HepG2 (cell line): ENCODE measurements around the gene ZNF684. TPM values are rescaled to one million over a fixed set of nuclear protein-coding genes. Genes with fewer than 3 reads are reported as not detected.

Experiments
- CBX2 ChIP-seq, 2 experiments: fragments of 200-600 bp in 1 of 2; sonication (generic); formaldehyde crosslinking in 1 of 2; IDR thresholded peaks; 2 replicates each; pipeline versions ENCODE4 v1.7.0 to v1.8.1; 2018 to 2022; ENCODE audit warnings: low read depth in 2 of 2, low read length in 1 of 2, mild to moderate bottlenecking in 1 of 2, missing genetic modification reagents in 1 of 2
- ELF4 ChIP-seq: sonication (generic); formaldehyde crosslinking; IDR thresholded peaks from 2 replicates; pipeline ENCODE4 v1.5.0; 2020; ENCODE audit warnings: missing genetic modification reagents, mild to moderate bottlenecking, moderate library complexity, borderline replicate concordance
- KLF9 ChIP-seq: IDR thresholded peaks from 2 replicates; pipeline ENCODE4 v1.6.1; 2016; ENCODE audit warnings: low read depth
- POLR2AphosphoS2 ChIP-seq: IDR thresholded peaks from 2 replicates; pipeline ENCODE4 v1.6.1; 2011; ENCODE audit warnings: low read depth, low read length, improper control_type of control experiment
- SRSF4 ChIP-seq: fragments of 200-400 bp; formaldehyde crosslinking; IDR thresholded peaks from one replicate; pipeline ENCODE4 v1.6.1; 2018; ENCODE audit warnings: mild to moderate bottlenecking, low read depth, low read length, moderate library complexity; ENCODE audit not compliant: poor library complexity, severe bottlenecking
- TSC22D2 ChIP-seq: sonication (generic); formaldehyde crosslinking; IDR thresholded peaks from 2 replicates; pipeline ENCODE4 v1.5.1; 2020; ENCODE audit warnings: missing genetic modification reagents, mild to moderate bottlenecking, borderline replicate concordance
- YEATS2 ChIP-seq: sonication (generic); formaldehyde crosslinking; IDR thresholded peaks from 2 replicates; pipeline ENCODE4 v1.4.0; 2020; ENCODE audit warnings: missing genetic modification reagents, borderline replicate concordance
- ZNF296 ChIP-seq: sonication (generic); formaldehyde crosslinking; conservative IDR thresholded peaks from 2 replicates; pipeline ENCODE4 v1.5.0; 2020; ENCODE audit warnings: mild to moderate bottlenecking, missing genetic modification reagents
- ZNF501 ChIP-seq: sonication (generic); formaldehyde crosslinking; IDR thresholded peaks from 2 replicates; pipeline ENCODE4 v1.5.1; 2020; ENCODE audit warnings: mild to moderate bottlenecking, moderate library complexity, missing genetic modification reagents
- ZNF619 ChIP-seq: sonication (generic); formaldehyde crosslinking; IDR thresholded peaks from 2 replicates; pipeline ENCODE4 v1.4.0; 2020; ENCODE audit warnings: mild to moderate bottlenecking, missing genetic modification reagents
- ZNF777 ChIP-seq: sonication (generic); formaldehyde crosslinking; IDR thresholded peaks from 2 replicates; pipeline ENCODE4 v1.4.0; 2020; ENCODE audit warnings: missing genetic modification reagents
- polyA plus RNA-seq, 8 experiments: library from polyadenylated mRNA; depleted of rRNA in 3 of 8; stranded (reverse) in 7 of 8; unstranded in 1 of 8; fragments of >200 nt; fragmentation: Illumina TruSeq in 4 of 8; extraction: Trizol in 4 of 8; gene quantifications; 2 replicates each; pipeline versions ENCODE4 v1.2.1 to v1.2.3, GENCODE V29; 2011 to 2016; ENCODE audit warnings: low read depth in 4 of 8, missing spikeins in 1 of 8, mixed read lengths in 1 of 8; ENCODE audit not compliant: insufficient read depth in 1 of 8
- total RNA-seq, 5 experiments: library from RNA; depleted of rRNA; stranded (reverse); fragments of >200 nt; fragmentation: Illumina TruSeq; extraction: Trizol; gene quantifications; 2 replicates each; pipeline ENCODE4 v1.2.3, GENCODE V29; 2016; ENCODE audit warnings: low read depth in 1 of 5
- TF ChIP-seq, protein P1 (sequence below), 2 experiments: sonication (generic) in 1 of 2; formaldehyde crosslinking in 1 of 2; IDR thresholded peaks; 2 replicates each; pipeline versions ENCODE4 v1.6.1 to v1.9.0; 2014 to 2022; ENCODE audit warnings: antibody characterized with exemption in 1 of 2, borderline replicate concordance in 1 of 2, inconsistent platforms in 1 of 2, low read depth in 1 of 2, missing genetic modification reagents in 1 of 2
- TF ChIP-seq, protein P2 (sequence below): sonication (generic); formaldehyde crosslinking; IDR thresholded peaks from 2 replicates; pipeline ENCODE4 v1.4.0; 2020; ENCODE audit warnings: missing genetic modification reagents
- TF ChIP-seq, protein P3 (sequence below): sonication (generic); formaldehyde crosslinking; conservative IDR thresholded peaks from 2 replicates; pipeline ENCODE4 v1.8.0; 2022; ENCODE audit warnings: mild to moderate bottlenecking, moderate library complexity, missing genetic modification reagents

Gene ZNF684
- total and polyA plus RNA-seq, 2 of the 13 experiments (the other 11 are each of a cell fraction or from before 2014, with no cell fraction given): 6.5 to 15.2 TPM

DNA sequence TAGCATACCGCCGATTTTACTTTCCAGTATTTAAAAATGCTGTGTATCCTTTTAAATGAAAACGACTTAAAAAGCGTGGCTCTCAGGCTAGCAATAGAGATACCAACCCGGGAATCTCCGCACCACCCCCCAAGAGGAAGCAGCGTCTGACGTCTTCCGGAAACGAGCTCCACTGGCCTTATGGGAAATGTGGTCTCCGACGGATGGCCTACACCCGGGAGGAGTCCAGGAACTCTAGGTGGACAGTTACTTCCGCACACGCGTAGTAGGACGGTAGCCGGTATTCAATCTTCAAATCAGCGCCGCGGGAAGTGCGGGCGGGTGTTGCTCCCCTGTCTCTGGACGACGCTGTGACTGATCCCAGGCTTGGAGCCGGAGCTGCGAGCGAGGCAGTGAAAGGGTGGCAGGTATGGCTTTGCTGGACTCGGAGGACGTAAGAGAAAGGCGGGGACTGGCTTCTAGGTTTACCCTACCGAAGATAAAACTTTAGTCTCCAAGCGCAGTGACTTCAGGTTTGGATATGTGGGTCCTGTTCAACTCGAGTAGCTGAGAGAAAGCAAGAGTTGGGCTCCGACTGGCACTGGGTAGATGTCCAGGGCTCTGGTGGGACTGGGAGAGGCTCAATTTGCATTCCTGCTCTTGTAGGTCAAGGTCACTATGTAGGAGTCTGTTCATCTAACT lies at the start of gene ZNF684 (continued):
- TF ChIP-seq CBX2 (IDR thresholded peaks at IDR 0.05; ENCODE audit: low read depth, low read length): no peak
- TF ChIP-seq CBX2 (CRISPR knock-in tag; IDR thresholded peaks at IDR 0.05; ENCODE audit: low read depth): no peak; the same call in 1 of the 2 replicates
- no peak for TF ChIP-seq KLF9
- peak; percentile 76; the same call in 1 of the 2 replicates for TF ChIP-seq YEATS2 (CRISPR knock-in tag)
- peak; percentile 55 for TF ChIP-seq ZNF501
- TF ChIP-seq, protein P1, sequence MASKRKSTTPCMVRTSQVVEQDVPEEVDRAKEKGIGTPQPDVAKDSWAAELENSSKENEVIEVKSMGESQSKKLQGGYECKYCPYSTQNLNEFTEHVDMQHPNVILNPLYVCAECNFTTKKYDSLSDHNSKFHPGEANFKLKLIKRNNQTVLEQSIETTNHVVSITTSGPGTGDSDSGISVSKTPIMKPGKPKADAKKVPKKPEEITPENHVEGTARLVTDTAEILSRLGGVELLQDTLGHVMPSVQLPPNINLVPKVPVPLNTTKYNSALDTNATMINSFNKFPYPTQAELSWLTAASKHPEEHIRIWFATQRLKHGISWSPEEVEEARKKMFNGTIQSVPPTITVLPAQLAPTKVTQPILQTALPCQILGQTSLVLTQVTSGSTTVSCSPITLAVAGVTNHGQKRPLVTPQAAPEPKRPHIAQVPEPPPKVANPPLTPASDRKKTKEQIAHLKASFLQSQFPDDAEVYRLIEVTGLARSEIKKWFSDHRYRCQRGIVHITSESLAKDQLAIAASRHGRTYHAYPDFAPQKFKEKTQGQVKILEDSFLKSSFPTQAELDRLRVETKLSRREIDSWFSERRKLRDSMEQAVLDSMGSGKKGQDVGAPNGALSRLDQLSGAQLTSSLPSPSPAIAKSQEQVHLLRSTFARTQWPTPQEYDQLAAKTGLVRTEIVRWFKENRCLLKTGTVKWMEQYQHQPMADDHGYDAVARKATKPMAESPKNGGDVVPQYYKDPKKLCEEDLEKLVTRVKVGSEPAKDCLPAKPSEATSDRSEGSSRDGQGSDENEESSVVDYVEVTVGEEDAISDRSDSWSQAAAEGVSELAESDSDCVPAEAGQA (IDR thresholded peaks at IDR 0.05; ENCODE audit: low read depth): no peak
- TF ChIP-seq, protein P1 (CRISPR knock-in tag; IDR thresholded peaks at IDR 0.05; ENCODE audit: borderline replicate concordance): no peak
- peak; percentile 90 for TF ChIP-seq ELF4
- TF ChIP-seq ZNF777 (CRISPR knock-in tag): no peak
- TF ChIP-seq ZNF619: no peak
- no peak for TF ChIP-seq SRSF4
- TF ChIP-seq, protein P2, sequence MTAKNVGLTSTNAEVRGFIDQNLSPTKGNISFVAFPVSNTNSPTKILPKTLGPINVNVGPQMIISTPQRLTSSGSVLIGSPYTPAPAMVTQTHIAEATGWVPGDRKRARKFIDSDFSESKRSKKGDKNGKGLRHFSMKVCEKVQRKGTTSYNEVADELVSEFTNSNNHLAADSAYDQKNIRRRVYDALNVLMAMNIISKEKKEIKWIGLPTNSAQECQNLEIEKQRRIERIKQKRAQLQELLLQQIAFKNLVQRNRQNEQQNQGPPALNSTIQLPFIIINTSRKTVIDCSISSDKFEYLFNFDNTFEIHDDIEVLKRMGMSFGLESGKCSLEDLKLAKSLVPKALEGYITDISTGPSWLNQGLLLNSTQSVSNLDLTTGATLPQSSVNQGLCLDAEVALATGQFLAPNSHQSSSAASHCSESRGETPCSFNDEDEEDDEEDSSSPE: peak; percentile 93
- TF ChIP-seq, protein P3, sequence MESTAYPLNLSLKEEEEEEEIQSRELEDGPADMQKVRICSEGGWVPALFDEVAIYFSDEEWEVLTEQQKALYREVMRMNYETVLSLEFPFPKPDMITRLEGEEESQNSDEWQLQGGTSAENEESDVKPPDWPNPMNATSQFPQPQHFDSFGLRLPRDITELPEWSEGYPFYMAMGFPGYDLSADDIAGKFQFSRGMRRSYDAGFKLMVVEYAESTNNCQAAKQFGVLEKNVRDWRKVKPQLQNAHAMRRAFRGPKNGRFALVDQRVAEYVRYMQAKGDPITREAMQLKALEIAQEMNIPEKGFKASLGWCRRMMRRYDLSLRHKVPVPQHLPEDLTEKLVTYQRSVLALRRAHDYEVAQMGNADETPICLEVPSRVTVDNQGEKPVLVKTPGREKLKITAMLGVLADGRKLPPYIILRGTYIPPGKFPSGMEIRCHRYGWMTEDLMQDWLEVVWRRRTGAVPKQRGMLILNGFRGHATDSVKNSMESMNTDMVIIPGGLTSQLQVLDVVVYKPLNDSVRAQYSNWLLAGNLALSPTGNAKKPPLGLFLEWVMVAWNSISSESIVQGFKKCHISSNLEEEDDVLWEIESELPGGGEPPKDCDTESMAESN (CRISPR knock-in tag): peak; percentile 73; the same call in 1 of the 2 replicates
- TF ChIP-seq TSC22D2 (CRISPR knock-in tag): peak; percentile 63; the same call in 1 of the 2 replicates
- TF ChIP-seq POLR2AphosphoS2: no peak
- TF ChIP-seq ZNF296 (CRISPR knock-in tag): no peak
